Activated T-cell treated with anti-CD3 and anti-CD28 coated beads for 24 hours (primary cell): ENCODE data around the gene XRCC3.
"Not testable (repeated sequence)": the region's sequence is repeated elsewhere in the genome, so short reads cannot be mapped to it uniquely, and the experiment has no call there.

Experiments
- DNase-seq: peaks from one replicate; pipeline ENCODE4 v3.0.0-alpha.2; 2020; ENCODE audit warnings: low read depth

Gene XRCC3

DNA sequence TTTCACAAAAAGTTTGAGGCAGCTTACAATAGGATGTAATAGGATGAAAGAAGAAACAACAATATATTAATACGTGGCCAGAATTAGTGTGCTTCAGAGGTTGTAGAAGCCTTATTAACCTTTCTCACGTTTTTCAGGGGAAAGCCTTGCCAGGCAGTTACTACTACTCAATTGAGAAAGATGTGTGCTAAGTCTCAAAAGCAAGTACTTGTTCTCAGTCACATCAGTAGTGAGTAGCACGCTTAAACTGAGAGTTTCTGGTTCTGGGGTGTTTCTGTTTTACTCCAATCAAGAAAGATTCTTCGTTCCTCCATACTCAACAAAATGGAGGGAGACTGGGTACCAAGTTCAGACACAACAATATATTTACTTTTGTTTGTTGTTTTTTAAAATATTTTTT, 47.6 kb downstream of the XRCC3 start:
- no peak for DNase-seq

DNA sequence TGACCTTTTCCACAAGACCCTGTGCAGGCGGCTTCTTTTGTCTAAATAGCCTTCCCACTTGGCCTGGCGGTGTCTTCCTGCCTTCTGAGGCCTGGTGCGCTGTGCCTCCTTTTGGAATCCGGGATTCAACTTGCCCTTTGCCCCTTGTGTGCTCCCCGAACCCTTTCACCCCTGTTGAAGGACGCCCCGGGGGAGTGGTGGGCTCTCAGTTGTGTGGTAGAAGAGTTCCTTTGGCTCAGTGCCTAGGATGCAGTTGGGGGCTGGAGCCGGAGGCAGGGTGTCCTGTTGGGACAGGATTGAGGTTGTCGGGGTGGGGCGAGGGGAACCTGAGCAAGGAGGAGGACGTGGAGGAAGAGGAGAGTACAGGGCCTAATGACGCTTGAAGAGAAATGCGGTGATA, 51.7 kb downstream of the XRCC3 start:
- DNase-seq = no peak

DNA sequence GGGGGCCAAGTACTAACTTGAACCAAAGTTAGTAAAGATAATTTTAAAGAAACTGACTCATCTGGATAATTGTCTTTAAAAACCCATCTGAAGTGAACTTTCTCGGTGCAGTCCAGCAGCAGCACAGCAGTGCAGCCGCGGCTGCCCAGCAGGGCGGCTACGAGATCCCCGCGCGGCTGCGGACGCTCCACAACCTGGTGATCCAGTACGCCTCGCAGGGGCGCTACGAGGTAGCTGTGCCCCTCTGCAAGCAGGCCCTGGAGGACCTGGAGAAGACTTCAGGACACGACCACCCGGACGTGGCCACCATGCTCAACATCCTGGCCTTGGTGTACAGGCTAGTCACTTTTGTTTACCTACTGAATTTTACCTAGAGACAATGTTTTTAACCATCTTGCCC, 52.7 kb downstream of the XRCC3 start:
- no peak for DNase-seq

DNA sequence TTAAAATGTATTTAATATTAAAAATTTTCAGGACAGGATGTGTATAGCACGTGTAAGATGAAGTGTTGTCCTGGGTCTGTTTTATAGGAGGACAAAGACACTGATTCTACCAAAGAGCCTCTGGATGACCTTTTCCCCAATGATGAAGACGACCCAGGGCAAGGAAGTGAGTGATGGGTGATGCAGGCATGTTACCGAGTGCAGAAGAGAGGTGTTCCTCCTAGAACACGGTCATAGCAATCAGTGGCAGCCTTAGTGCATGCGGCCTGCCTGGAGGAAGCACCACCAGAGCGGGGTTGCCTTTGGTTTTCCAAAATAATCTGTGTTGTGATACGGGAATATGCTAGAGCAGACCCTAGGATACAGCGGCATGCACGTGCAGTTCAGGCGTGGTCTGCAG, 53.2 kb downstream of the XRCC3 start:
- DNase-seq = no peak

DNA sequence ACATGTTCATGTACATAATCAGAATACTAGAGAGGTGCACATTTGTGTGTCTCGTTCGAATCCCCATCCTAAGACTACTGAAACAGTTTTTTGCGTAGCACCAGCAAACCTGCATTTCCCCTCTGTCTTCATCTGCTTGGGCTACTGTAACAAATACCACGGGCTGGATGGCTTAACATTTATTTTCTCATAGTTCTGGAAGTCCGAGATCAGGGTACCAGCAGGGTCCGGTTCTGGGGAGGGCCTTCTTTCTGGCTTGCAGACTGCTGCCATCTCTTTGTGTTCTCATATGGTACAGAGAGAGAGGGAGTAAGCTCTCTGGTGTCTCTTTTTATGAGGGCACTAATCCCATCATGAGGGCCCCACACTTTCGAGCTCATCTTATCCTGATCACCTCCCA, 55.6 kb downstream of the XRCC3 start:
- DNase-seq = no peak

DNA sequence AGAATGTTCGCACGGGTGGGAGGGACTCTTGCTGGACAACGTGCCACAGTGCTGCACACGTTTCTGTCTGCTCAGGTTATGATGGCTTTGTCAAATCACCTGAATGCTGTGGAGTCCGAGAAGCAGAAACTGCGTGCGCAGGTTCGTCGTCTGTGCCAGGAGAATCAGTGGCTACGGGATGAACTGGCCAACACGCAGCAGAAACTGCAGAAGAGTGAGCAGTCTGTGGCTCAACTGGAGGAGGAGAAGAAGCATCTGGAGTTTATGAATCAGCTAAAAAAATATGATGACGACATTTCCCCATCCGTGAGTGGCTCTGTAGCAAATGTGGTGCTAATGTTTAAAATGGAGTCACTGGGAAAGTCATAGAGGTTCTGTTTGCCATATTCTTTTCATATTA, 57.8 kb downstream of the XRCC3 start:
- DNase-seq = no peak

DNA sequence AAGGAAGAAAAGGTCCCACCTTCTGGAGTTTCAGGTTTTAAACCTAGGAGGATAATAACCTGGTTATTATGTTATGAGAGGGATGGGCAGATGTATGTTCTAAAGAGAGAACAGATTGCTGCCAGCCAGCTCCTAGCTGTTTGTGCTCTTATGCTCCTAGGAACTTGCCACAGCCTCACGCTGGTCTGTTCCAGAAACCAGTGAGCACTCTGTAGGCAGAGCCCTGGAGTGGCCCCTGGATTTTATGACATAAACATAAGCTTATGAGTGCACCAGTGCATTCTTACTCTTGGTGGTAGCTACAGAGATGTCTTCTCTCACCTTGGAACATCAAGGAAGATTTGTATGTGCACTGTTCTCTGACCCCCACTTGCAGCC, 58.5 kb downstream of the XRCC3 start:
- DNase-seq = no peak

DNA sequence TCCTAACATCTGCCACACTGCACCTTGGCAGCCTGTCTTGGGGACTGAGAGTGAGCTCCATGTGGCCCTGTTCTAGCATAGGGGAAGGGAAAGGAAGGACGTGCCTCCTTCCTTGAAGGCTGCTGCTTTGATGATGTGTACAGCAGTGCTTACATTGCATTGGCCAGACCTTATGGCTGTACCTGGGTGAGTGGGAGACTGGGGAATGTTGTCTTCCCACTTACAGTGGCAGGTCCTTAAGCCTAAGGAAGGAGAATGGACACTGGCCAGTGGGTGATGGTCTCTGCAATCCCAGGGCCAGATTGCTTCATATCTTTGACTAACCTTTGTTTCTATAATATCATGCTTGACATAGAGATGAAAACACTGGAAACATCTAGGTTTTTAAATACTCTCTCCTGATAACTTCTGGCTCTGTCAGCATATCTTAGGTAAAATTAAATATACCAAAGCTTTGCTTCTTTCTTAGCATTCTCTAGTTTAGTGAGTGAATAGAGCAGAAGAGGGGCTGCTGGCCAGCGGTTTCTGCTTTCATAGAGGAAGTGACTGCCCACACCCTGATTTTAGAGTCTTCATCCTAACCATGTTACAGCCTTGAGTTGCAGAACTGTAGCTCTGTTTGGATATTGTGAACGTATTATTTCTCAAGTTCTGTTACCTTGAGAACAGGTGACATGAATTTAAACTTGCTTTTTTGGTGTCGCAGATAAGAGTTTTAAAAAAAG, 59.1 kb downstream of the XRCC3 start:
- DNase-seq = no peak

DNA sequence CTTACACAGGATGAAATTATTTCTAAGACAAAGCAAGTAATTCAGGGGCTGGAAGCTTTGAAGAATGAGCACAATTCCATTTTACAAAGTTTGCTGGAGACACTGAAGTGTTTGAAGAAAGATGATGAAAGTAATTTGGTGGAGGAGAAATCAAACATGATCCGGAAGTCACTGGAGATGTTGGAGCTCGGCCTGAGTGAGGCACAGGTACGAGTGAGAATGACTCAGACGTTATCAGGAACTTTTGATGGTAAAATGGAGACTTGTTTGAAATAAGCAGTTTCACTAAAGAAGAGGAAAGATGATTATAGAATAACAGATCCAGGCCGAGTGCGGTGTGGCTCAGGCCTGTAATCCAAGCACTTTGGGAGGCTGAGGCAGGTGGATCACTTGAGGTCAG, 60.6 kb downstream of the XRCC3 start:
- DNase-seq = no peak

DNA sequence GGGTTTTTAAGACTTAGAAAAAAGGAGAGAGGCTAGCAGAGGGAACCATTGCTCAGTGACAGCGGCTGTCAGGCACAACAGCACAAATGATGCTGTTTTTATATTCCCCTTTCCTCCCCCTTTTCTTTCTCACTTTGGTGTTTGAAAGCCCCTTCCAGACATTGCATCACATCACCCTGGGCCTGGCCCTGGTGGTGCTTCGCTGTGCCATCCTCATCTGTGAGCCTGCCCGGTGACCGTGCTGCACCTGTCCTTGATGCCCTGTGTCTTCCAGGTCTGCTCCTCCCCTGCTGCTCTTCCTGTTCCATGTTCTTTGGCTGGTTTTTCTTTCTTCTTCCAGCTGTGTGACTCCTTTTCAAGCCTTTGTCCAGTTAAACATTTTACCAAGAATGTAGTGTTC, 61.4 kb downstream of the XRCC3 start:
- DNase-seq = no peak

DNA sequence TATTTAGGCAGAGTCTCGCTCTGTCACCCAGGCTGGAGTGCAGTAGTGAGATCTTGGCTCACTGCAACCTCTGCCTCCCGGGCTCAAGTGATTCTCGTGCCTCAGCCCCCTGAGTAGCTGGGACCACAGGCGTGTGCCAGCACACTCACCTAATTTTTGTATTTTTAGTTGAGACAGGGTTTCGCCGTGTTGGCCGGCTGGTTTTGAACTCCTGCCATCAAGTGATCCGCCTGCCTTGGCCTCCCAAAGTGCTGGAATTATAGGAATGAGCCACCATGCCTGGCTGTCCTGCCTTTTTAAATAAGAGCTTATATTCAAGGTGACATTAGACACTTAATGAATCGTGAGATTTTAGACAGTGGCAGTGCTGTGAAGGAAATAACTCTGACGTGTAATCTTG, 61.9 kb downstream of the XRCC3 start:
- DNase-seq = not testable (repeated sequence)

DNA sequence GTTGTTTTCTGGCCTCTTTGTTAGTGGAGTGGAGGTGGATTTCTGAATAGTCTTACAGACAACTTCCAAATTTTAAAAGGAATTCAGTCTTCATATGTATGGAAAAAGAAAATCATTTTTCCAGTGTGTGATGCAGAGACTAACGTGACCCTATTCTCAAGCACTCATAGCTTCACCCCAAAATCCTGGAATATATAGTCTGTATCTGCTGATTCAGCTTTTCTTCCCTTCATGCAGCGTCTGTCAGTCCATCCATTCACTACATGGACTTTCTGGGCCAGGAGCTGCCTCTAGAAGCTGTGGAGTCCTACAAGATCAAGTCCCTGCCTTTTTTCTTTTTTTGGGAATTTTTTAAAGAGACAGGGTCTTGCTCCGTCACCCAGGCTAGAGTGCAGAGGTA, 62.4 kb downstream of the XRCC3 start:
- DNase-seq = no peak

DNA sequence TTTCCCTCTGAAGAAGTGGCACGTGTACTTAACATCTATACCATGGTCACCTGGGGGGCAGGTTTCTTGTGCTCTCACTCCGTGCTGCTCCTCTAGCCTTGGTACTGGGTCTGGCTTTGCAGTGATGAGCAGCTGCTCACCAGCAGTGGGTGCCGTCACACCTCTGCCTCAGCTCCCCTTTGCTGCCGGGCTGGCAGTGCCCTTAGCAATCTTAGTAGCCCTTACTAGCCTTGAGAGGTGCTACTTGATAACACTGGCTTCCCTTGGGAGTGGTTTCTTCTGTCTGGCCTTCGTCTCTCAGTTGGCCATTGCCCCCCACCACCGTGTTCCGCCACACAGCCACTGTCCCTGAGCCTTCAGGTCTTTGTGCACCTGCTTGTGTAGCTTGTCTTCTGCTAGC, 63.7 kb downstream of the XRCC3 start:
- DNase-seq = no peak

DNA sequence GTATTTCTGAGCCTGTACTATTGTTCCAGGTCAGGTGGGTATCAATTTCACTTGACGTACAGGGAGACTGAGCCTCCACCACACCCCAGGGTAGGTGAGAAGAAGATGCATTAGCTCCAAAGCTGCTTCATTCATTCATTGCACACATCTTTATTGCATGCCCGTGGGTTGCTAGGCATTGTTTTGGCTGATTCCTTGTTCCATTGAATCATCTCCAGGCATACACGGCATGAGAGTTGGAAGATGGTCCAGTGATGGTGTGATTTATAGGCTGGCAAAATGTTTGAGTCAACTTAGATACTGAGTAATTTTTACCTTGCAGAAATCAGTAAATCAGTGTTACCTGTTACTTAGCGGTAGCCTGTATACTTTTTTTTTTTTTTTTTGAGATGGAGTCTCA, 65.0 kb downstream of the XRCC3 start:
- DNase-seq = no peak

DNA sequence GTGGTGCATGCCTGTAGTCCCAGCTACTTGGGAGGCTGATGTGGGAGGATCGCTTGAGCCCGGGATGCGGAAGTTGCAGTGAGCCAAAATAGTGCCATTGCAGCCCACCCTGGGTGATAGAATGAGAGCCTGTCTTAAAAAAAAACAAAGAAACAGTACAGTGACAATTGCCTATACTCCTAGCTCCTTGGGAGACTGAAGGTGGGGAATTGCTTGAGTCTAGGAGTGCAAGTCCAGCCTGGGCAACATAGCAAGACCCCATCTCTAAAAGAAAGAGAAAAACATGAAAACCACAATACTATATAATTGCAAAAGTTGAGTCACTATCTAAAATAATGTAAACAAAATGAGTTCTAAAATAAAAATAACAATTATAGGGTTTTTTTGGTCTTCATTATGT, 66.2 kb downstream of the XRCC3 start:
- DNase-seq = no peak
